Body of pancreas (tissue), 4 donors: Measurements from ENCODE around the gene PHF12.

Source experiments
- POLR2A ChIP-seq, 3 donors: fragments of 450-650 bp; IDR thresholded peaks; one replicate each; pipeline ENCODE4 v1.6.1; 2016; ENCODE audit warnings: antibody characterized with exemption in 3 of 3, mild to moderate bottlenecking in 2 of 3
- TF ChIP-seq, protein P1 (sequence below), 7 experiments: fragments of 450-650 bp in 4 of 7; fragments of 200-600 bp in 3 of 7; sonication (generic) in 3 of 7; IDR thresholded peaks; one replicate each; pipeline ENCODE4 v1.5.1; 2016 to 2019; ENCODE audit warnings: antibody characterized with exemption in 7 of 7

DNA sequence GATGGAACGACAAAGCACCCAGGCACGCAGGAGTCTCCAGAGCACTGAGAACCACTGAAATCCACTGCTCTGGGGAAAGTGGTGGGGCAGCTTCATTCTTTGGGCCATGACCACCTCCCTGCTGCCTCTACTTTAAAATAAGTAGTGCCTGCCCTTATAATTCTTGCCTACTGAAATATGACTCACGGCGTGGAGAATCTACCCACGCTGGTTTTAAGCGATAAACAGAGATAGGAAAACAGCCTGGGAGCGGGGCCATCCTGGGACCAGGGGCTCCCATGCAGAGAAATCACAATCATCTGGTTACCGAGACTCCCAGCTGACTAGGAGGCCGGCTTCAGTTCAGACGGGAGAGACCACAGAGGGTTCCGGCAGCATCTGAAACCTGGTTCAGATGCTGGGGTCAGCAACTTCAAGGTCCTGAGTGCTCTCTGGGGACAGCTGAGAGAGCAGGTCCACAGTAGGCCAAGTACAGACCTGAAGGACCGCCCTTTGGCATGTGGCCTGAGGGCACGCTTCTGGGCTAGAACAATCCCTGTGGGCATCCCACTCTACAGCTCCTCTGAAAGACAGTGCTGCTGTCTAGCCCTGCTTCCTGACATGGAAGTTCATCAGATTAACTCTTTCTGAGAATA, 39.8 kb downstream of the PHF12 start:
- TF ChIP-seq, protein P1, sequence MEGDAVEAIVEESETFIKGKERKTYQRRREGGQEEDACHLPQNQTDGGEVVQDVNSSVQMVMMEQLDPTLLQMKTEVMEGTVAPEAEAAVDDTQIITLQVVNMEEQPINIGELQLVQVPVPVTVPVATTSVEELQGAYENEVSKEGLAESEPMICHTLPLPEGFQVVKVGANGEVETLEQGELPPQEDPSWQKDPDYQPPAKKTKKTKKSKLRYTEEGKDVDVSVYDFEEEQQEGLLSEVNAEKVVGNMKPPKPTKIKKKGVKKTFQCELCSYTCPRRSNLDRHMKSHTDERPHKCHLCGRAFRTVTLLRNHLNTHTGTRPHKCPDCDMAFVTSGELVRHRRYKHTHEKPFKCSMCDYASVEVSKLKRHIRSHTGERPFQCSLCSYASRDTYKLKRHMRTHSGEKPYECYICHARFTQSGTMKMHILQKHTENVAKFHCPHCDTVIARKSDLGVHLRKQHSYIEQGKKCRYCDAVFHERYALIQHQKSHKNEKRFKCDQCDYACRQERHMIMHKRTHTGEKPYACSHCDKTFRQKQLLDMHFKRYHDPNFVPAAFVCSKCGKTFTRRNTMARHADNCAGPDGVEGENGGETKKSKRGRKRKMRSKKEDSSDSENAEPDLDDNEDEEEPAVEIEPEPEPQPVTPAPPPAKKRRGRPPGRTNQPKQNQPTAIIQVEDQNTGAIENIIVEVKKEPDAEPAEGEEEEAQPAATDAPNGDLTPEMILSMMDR (IDR thresholded peaks at IDR 0.05) = no peak
- no peak for TF ChIP-seq POLR2A (IDR thresholded peaks at IDR 0.05)
